Thyroid gland (tissue), 4 donors: ENCODE results near the gene STOX2.

ENCODE experiments used
- CTCF ChIP-seq, 6 experiments: fragments of 200-600 bp in 3 of 6; fragments of 450-650 bp in 3 of 6; sonication (generic) in 3 of 6; IDR thresholded peaks; one replicate each; pipeline ENCODE4 v1.5.1; 2016 to 2019; ENCODE audit warnings: antibody characterized with exemption in 6 of 6, mild to moderate bottlenecking in 2 of 6, inconsistent platforms in 1 of 6, moderate library complexity in 1 of 6
- POLR2A ChIP-seq, 2 donors: fragments of 450-650 bp; IDR thresholded peaks; one replicate each; pipeline ENCODE4 v1.6.1; 2017; ENCODE audit warnings: antibody characterized with exemption in 2 of 2, mild to moderate bottlenecking in 2 of 2, moderate library complexity in 1 of 2

- TF ChIP-seq CTCF (IDR thresholded peaks at IDR 0.05) = no peak
- no peak for TF ChIP-seq POLR2A (IDR thresholded peaks at IDR 0.05)
Measured at GRCh38 chr4:183926950-183927349, 21.8 kb downstream of the STOX2 start.
